PC-3 (cell line): Measurements from ENCODE around the gene TMEM69. TPM values are rescaled to one million over a fixed set of nuclear protein-coding genes. Genes with fewer than 3 reads are reported as not detected.
"Not testable (repeated sequence)": the region's sequence is repeated elsewhere in the genome, so short reads cannot be mapped to it uniquely, and the experiment has no call there.

Source experiments
- ATAC-seq: fragments of 200-7000 bp; cut with Tn5 transposase; 2 replicates; pipeline ENCODE4 v1.9.1; 2020; ENCODE audit warnings: mild to moderate bottlenecking, moderate library complexity
- BruUV-seq: library from RNA; stranded (reverse); fragments of 400-500 nt; replicated peaks from 2 replicates; lab custom pipeline; 2021; lab: Mats Ljungman, UMichigan
- CTCF ChIA-PET: fragments of 300-600 bp; sonication (Branson Sonifier 250); formaldehyde crosslinking; loops from one replicate; lab custom pipeline; 2022; ENCODE audit warnings: antibody characterized with exemption; lab: Charles Lee
- POLR2A ChIA-PET: fragments of 300-600 bp; sonication (Branson Sonifier 250); formaldehyde crosslinking; loops from one replicate; lab custom pipeline; 2022; ENCODE audit warnings: antibody characterized with exemption; ENCODE audit not compliant: unreplicated experiment; lab: Charles Lee
- DNase-seq: peaks from one replicate; pipeline ENCODE4 v3.0.0-alpha.2; 2015
- H2AFZ ChIP-seq: fragments of 300-600 bp; sonication (generic); 2 replicates; pipeline ENCODE4 v1.6.0; 2016; ENCODE audit warnings: antibody characterized with exemption, low read length
- H3F3A ChIP-seq: fragments of 300-600 bp; sonication (generic); one replicate; pipeline ENCODE4 v1.6.0; 2017; ENCODE audit warnings: antibody characterized with exemption, low read length, control low read depth, mild to moderate bottlenecking; ENCODE audit not compliant: unreplicated experiment
- H3K27ac ChIP-seq: fragments of 300-600 bp; sonication (generic); 2 replicates; pipeline ENCODE4 v1.5.1; 2016; ENCODE audit warnings: mild to moderate bottlenecking, low read length
- H3K27me3 ChIP-seq: fragments of 300-600 bp; sonication (generic); 2 replicates; pipeline ENCODE4 v1.6.1; 2016; ENCODE audit warnings: low read length, mixed read lengths
- H3K36me3 ChIP-seq: fragments of 300-600 bp; sonication (generic); 2 replicates; pipeline ENCODE4 v1.6.1; 2016; ENCODE audit warnings: low read depth, mixed run types, low read length, mixed read lengths
- H3K4me1 ChIP-seq: fragments of 300-600 bp; sonication (generic); 2 replicates; pipeline ENCODE4 v1.5.1; 2016; ENCODE audit warnings: low read length; ENCODE audit not compliant: insufficient read depth
- H3K4me2 ChIP-seq: fragments of 300-600 bp; sonication (generic); 2 replicates; pipeline ENCODE4 v1.6.0; 2016; ENCODE audit warnings: low read length
- H3K4me3 ChIP-seq: fragments of 300-600 bp; sonication (generic); 2 replicates; pipeline ENCODE4 v1.5.1; 2016; ENCODE audit warnings: mild to moderate bottlenecking, low read length, mixed read lengths
- H3K79me2 ChIP-seq: fragments of 300-600 bp; sonication (generic); 2 replicates; pipeline ENCODE4 v1.6.1; 2017; ENCODE audit warnings: low read length, mixed read lengths
- H3K9ac ChIP-seq: fragments of 300-600 bp; sonication (generic); 2 replicates; pipeline ENCODE4 v1.6.0; 2016; ENCODE audit warnings: mild to moderate bottlenecking, low read length
- H3K9me2 ChIP-seq: fragments of 300-600 bp; sonication (generic); replicated peaks from 2 replicates; pipeline ENCODE4 v1.6.1; 2016; ENCODE audit warnings: mixed run types, low read length, mixed read lengths
- H3K9me3 ChIP-seq: fragments of 300-600 bp; sonication (generic); 2 replicates; pipeline ENCODE4 v1.6.1; 2016; ENCODE audit warnings: low read length, mixed read lengths
- H4K20me1 ChIP-seq: fragments of 300-600 bp; sonication (generic); 2 replicates; pipeline ENCODE4 v1.6.1; 2016; ENCODE audit warnings: low read length, mixed read lengths
- EZH2 ChIP-seq: fragments of 300-600 bp; sonication (generic); IDR thresholded peaks from one replicate; pipeline ENCODE4 v1.6.1; 2017; ENCODE audit warnings: antibody characterized with exemption, mild to moderate bottlenecking, low read length; ENCODE audit not compliant: unreplicated experiment
- EZH2phosphoT487 ChIP-seq: fragments of 300-600 bp; sonication (generic); IDR thresholded peaks from 2 replicates; pipeline ENCODE4 v1.6.1; 2018; ENCODE audit warnings: mild to moderate bottlenecking, antibody characterized with exemption, low read length, borderline replicate concordance
- intact Hi-C: fragments of 100-400 bp; cut with micrococcal nuclease; formaldehyde crosslinking; loops from 2 replicates; pipeline ENCODE4 v1.9.0; 2023
- total RNA-seq: library from RNA; depleted of rRNA; stranded (reverse); fragments of >200 nt; gene quantifications from 2 replicates; pipeline ENCODE4 v1.2.3, GENCODE V29; 2014
- TF ChIP-seq, protein P1 (sequence below): fragments of 300-600 bp; sonication (generic); conservative IDR thresholded peaks from 2 replicates; pipeline ENCODE4 v1.5.1; 2017; ENCODE audit warnings: antibody characterized with exemption, low read depth, mild to moderate bottlenecking, low read length

The TMEM69 gene
- total RNA-seq, 1 experiment from 2014 or later, result 26.6 TPM

DNA sequence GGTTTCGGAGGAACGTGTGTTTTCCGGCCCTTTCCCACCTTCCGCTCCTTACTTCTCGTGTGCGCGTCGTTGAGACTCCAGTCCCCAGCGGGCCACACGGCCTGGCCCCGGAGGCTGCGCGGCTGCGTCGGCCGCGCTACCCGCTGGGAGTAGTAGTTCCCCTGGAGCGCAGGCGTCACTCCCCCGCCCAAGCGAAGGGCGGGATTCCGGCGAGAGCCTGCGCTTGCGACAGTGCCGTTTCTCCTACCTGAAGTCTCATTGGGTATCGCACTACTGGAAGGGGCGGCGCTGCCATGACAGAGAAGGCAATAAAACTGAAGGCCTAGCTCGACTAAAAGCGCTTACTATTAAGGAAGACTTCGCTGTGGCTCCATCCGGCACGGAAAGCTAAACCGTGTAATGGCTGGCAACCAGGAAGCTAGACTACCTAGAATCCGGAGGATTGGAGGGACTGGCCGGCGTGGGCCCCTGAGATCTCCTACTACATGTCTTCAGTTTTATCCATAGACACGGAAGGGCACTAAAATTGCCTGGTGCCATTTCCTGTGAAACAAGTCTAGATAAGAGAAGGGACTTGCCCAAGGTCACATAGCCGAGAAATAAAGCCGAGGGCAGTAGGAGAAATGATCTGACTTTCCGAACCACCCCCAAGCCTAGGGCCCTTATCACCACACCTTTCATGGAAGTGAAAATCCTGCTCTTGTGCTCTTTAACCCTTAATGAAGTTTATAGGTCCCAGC is 797 bp upstream of the TMEM69 start:
- Histone ChIP-seq H3K79me2 (peaks cover 78% of the 10 kb centered on the region), H3K9me3 (no peaks in the 10 kb centered on the region), H3K4me2 (peak overlapping the region; percentile 99), H3K9me2 (no peaks in the 10 kb centered on the region), H3K9ac (peak overlapping the region; percentile 99), H3K36me3 (peaks cover 10% of the 10 kb centered on the region; the same call in 1 of the 2 replicates), H3K27ac (peak overlapping the region; percentile 98), H4K20me1 (peaks cover 22% of the 10 kb centered on the region), H3K27me3 (no peaks in the 10 kb centered on the region), H3K4me1 (peaks cover 22% of the 10 kb centered on the region), H3K4me3 (peak overlapping the region; percentile 99), H3F3A (no peaks in the 10 kb centered on the region), H2AFZ (peak overlapping the region; percentile 92)
- TF ChIP-seq, protein P1, sequence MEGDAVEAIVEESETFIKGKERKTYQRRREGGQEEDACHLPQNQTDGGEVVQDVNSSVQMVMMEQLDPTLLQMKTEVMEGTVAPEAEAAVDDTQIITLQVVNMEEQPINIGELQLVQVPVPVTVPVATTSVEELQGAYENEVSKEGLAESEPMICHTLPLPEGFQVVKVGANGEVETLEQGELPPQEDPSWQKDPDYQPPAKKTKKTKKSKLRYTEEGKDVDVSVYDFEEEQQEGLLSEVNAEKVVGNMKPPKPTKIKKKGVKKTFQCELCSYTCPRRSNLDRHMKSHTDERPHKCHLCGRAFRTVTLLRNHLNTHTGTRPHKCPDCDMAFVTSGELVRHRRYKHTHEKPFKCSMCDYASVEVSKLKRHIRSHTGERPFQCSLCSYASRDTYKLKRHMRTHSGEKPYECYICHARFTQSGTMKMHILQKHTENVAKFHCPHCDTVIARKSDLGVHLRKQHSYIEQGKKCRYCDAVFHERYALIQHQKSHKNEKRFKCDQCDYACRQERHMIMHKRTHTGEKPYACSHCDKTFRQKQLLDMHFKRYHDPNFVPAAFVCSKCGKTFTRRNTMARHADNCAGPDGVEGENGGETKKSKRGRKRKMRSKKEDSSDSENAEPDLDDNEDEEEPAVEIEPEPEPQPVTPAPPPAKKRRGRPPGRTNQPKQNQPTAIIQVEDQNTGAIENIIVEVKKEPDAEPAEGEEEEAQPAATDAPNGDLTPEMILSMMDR, result no peak
- TF ChIP-seq EZH2phosphoT487 (no peak), EZH2 (no peak)
- BruUV-seq, result TSS peak; percentile 80
- CTCF ChIA-PET, result interaction anchor here (0.6 kb wide), 1 partner anchor 93 kb away, joined by 4 read pairs; no protein-coding TSS in a partner anchor
- ATAC-seq, result peak; percentile 90
- intact Hi-C loops, result loop anchor here (1.0 to 5.0 kb wide), 4 partner anchors 45 to 195 kb away; partner anchors contain the start of gene NASP
- peak; percentile 99 for DNase-seq
- POLR2A ChIA-PET, result interaction anchor here (0.6 kb wide), 1 partner anchor 196 kb away, joined by 4 read pairs; no protein-coding TSS in a partner anchor

DNA sequence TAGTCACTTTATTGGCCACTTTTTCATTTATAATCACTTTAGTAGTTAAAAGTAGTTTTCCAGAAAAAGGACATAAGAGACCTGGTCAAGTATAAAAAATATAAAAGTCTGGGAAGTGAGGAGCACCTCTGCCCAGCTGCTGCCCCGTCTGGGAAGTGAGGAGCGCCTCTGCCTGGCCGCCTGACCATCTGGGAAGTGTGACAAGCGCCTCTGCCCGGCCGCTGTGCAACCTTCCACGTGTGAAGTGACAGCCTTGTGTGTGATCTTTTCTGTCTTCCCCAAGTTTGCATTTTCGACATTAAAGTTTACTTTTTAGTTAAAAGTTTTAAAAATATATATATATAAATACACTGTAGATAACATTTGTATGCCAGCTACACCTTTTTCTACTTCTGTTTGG is 5.8 kb downstream of the TMEM69 start:
- BruUV-seq, H3K4me2 ChIP-seq, H3K27ac ChIP-seq, H3K9ac ChIP-seq, H4K20me1 ChIP-seq, H3K4me1 ChIP-seq, H3K4me3 ChIP-seq, CTCF ChIA-PET, intact Hi-C loops, H3K27me3 ChIP-seq, ATAC-seq, H3K9me2 ChIP-seq, DNase-seq, H2AFZ ChIP-seq, H3F3A ChIP-seq, POLR2A ChIA-PET, H3K9me3 ChIP-seq: not testable (repeated sequence)
- Histone ChIP-seq H3K36me3 (peaks cover 44% of the 10 kb centered on the region), H3K79me2 (peaks cover 28% of the 10 kb centered on the region)

DNA sequence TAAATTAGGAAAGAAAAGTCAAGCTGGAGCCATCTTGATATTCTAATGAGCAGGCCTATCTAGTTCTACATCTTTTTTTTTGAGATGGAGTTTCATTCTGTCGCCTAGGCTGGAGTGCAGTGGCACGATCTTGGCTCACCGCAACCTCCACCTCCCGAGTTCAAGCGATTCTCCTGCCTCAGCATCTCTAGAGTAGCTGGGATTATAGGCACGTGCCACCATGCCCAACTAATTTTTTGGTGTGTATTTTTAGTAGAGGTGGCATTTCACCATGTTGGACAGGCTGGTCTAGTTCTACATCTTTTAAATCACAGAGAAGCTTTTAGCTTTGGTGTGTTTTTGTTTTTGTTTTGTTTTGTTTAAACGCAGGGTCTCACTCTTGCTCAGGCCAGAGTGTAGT is 6.8 kb downstream of the TMEM69 start:
- DNase-seq (no peak), ATAC-seq (no peak)
- Histone ChIP-seq H3K9me2 (no peaks in the 10 kb centered on the region), H3K79me2 (peaks cover 18% of the 10 kb centered on the region), H3K36me3 (peaks cover 44% of the 10 kb centered on the region), H3F3A (no peaks in the 10 kb centered on the region), H3K27ac (no peak overlapping the region), H3K4me1 (peaks cover 5% of the 10 kb centered on the region), H3K9ac (no peak overlapping the region), H3K4me2 (no peak overlapping the region), H3K27me3 (no peaks in the 10 kb centered on the region), H3K4me3 (no peak overlapping the region), H4K20me1 (no peaks in the 10 kb centered on the region), H2AFZ (no peak overlapping the region), H3K9me3 (no peaks in the 10 kb centered on the region)
- BruUV-seq, result no TSS peak
- no peak for TF ChIP-seq EZH2
- TF ChIP-seq EZH2phosphoT487, result no peak
- TF ChIP-seq, protein P1, result no peak
- ChIA-PET POLR2A (no interaction called here), CTCF (no interaction called here)
- intact Hi-C loops, result no loop called here
